Stimulated activated CD4-positive, alpha-beta T cell treated with anti-CD3 and anti-CD28 coated beads, Interleukin-4, amount 100 ng/mL, for 4 hours (primary cell): Measurements from ENCODE around the gene ALDH6A1.

Experiments
- DNase-seq, 2 experiments: peaks; one replicate each; pipeline ENCODE4 v3.0.0-alpha.2; 2020

The ALDH6A1 gene

GRCh38 chr14:74048281-74048680, 36.0 kb downstream of the ALDH6A1 start:
- no peak for DNase-seq

DNA sequence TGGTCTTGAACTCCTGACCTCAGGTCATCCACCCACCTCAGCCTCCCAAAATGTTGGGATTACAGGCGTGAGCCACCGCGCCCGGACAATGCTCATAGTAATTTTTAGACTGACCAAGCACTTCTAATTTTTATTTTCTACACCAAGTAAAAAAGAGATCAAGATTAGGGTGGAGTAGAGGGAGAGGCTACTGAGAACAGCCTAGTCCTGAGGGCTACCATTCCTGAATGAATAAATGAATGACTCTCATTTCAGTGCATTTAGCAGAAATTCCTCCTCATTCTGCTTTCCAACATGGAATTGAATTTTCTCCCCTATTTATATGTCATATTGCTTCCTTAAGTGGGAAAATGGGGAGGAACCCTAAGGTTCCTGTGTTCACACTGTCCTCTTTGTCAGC, 38.7 kb downstream of the ALDH6A1 start:
- no peak for DNase-seq

DNA sequence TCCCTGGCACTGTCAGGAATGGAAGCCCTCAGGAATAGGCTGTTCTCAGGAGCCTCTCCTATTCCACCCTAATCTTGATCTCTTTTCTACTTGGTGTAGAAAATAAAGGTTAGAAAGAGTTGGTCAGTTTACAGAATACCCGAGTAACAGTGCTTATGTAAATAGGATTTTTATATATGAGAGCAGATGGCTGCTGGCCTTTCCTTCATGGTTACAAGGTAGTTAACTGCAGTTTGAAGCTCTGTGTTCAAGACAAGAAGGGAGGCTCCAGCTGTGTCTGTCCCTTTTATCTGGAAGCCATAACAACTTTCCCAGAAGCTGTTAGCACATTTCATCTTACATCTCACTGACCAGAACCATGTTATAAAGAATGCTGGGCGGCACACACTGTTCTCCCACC, 42.0 kb downstream of the ALDH6A1 start:
- no peak for DNase-seq

- no peak for DNase-seq
These were observed 46.0 kb downstream of the ALDH6A1 start for GRCh38 chr14:74038020-74038859.

DNA sequence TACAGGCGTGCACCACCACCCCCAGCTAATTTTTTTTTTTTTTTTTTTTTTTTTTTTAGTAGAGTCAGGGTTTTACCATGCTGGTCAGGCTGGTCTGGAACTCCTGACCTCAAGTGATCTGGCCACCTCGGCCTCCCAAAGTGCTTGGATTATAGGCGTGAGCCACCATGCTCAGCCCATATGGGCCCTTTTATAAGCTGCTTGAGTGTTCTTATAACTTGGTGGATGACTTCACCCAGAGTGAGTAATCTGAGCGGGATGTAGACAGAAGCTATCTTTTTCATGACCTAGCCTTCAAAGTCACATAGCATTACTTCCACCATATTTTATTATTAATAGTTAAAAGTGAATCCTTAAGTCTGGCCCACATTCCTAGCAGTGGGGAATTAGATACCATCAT, 48.7 kb downstream of the ALDH6A1 start:
- no peak for DNase-seq

GRCh38 chr14:74034572-74034971, 49.7 kb downstream of the ALDH6A1 start:
- DNase-seq, result no peak

DNA sequence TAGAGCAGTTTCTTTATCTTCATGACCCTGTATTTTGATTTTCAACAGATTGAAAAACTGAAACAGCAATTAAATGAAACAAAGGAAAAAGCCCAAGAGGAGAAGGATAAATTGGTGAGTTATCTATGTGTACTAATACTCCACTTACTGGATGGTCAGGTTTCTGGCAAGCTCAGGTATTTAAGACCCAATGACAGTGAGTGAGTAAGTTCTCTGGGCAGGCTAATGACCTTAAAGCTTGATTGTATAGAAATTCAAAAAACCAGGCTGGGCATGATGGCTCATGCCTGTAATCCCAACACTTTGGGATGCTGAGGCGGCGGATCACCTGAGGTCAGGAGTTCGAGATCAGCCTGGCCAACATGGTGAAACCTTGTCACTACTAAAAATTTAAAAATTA, 55.1 kb downstream of the ALDH6A1 start:
- DNase-seq, result no peak

DNA sequence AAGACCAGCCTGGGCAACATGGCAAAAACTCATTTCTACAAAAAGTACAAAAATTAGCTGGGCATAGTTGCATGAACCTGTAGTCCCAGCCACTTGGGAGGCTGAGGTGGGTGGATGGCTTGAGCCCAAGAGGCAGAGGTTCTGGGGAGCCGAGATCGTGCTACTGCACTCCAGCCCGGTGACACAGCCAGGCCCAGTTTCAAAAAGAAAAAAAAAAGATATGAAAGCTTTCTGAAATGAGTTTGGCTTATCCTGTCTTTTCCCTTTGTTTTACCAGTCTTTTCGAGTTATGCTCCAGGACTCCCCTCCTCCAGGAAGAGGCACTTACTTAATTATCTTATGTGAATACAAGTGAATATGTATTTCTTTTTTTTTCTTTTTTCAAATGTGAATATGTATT, 61.9 kb downstream of the ALDH6A1 start:
- no peak for DNase-seq

- no peak for DNase-seq
These were observed 64.7 kb downstream of the ALDH6A1 start for GRCh38 chr14:74019408-74020137.

GRCh38 chr14:74018586-74019407, 65.5 kb downstream of the ALDH6A1 start, which contains the start of the genes BBOF1 and ENTPD5:
BBOF1 (plus strand) TSS chr14:74019349; CDS start chr14:74019479, 130 bp downstream.
ENTPD5 (minus strand) TSS chr14:74019288; CDS start chr14:73988102, 31,186 bp downstream.
- DNase-seq, result peak; percentile 81 to 82

GRCh38 chr14:74018174-74018585, 66.1 kb downstream of the ALDH6A1 start:
- DNase-seq, result no peak

DNA sequence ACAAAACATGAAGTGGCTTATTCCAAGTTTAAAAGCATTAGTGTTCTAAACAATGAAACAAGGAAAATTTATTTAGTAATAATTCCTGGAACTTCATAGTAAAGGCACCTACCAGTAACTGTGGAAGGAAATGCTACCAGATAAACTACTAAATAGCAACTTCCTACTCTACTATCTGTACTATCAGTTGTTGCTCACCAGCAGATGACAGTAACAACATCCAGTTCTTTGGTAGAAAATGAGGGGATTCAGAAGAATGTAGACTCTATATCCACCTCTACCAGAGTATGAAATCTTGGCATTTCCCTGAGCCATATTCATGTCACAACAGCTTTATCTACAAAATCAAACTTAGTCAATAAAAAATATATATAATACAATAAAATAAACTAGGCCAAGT, 68.3 kb downstream of the ALDH6A1 start:
- DNase-seq, result no peak

DNA sequence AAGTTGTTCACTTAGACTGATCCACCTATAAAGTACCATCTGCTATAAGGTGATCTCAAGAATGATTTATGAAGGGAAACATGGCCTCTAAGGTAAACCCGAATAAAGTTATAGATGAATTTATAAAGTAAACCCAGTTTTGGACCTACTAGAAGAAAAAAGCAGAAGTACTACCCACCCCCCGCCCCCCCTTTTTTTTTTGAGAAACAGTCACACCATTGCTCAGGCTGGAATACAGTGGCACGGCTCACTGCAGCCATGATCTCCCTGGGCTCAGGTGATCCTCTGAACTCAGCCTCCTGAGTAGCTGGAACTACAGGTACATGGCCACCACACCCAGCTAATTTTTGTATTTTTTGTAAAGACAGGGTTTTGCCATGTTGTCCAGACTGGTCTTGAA, 69.1 kb downstream of the ALDH6A1 start:
- no peak for DNase-seq

DNA sequence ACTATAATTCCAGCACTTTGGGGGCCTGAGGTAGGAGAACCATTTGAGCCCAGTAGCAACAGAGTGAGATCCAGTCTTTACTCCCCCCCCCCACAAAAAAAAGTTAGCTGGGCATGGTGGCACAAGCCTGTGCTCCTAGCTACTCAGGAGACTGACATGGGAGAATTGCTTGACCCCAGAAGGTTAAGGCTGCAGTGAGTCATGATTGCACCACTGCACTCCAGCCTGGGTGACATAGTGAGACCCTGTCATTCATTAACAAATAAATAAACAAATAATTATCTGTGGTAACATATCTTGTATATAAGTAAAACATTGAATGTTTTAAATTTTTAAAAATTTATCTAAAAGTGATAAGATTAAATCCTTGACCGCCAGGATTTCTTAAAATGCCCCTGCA, 70.0 kb downstream of the ALDH6A1 start:
- no peak for DNase-seq

DNA sequence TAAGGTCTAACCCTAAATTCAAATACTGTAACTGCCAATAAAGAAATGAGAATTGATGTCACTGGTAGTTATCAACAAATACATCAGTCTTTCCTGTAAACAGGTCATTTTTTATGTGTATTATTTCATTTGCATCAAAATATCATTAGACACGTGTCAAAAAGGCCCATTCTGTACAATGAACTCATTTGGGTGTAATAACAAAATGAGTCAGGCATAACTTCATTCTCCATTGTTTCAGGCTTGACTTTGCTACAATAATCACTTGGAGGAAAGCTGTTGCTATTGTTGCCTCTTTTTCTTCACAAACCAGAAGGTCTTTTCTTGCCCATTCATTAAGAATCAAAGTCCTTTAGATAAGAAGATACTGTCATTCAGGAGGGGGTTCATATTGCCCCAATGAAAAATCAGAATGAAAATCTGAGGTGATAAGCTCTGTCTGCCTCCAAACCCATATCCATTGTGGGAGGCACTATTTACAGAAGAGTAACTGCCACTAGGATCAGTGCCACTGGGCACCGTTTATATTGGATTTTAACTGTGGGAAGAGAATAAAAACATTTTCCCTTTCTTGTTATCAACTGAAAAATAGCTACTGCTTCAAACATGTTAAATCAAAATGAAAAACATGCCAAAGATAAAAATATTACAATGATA, 75.3 kb downstream of the ALDH6A1 start:
- no peak for DNase-seq
